CD14-positive monocyte (primary cell): Measurements from ENCODE around the gene ADAMTS15. TPM values are rescaled to one million over a fixed set of nuclear protein-coding genes. Genes with fewer than 3 reads are reported as not detected.

ENCODE experiments used
- DNase-seq, 3 donors: peaks; one replicate each; pipeline ENCODE4 v3.0.0-alpha.2; 2011 to 2022
- H2AFZ ChIP-seq: 2 replicates; pipeline ENCODE4 v1.6.0; 2012; ENCODE audit warnings: mild to moderate bottlenecking, low read depth, low read length, inconsistent platforms; ENCODE audit not compliant: insufficient read depth, poor library complexity, severe bottlenecking
- H3K27ac ChIP-seq, 2 donors: 1 replicate in 1 of 2; 2 replicates in 1 of 2; pipeline ENCODE4 v1.5.1; 2012 to 2013; ENCODE audit warnings: low read length in 2 of 2, control low read depth in 1 of 2, inconsistent platforms in 1 of 2, low read depth in 1 of 2, mild to moderate bottlenecking in 1 of 2
- H3K27me3 ChIP-seq, 2 donors: one replicate each; pipeline versions ENCODE4 v1.6.0 to v1.6.1; 2011 to 2013; ENCODE audit warnings: low read length in 2 of 2; ENCODE audit not compliant: control insufficient read depth in 2 of 2, insufficient read depth in 2 of 2
- H3K36me3 ChIP-seq, 2 donors: replicated peaks in 1 of 2; 1 replicate in 1 of 2; 2 replicates in 1 of 2; pipeline versions ENCODE4 v1.5.1 to v1.6.1; 2012 to 2013; ENCODE audit warnings: low read length in 2 of 2, control low read depth in 1 of 2, inconsistent platforms in 1 of 2, mild to moderate bottlenecking in 1 of 2; ENCODE audit not compliant: insufficient read depth in 2 of 2, control insufficient read depth in 1 of 2
- H3K4me1 ChIP-seq, 2 donors: 1 replicate in 1 of 2; 2 replicates in 1 of 2; pipeline versions ENCODE4 v1.5.1 to v1.6.1; 2012 to 2013; ENCODE audit warnings: low read length in 2 of 2, control low read depth in 1 of 2, inconsistent platforms in 1 of 2, mild to moderate bottlenecking in 1 of 2, moderate library complexity in 1 of 2; ENCODE audit not compliant: insufficient read depth in 2 of 2, control insufficient read depth in 1 of 2
- H3K4me2 ChIP-seq: replicated peaks from 2 replicates; pipeline ENCODE3; 2012; ENCODE audit warnings: low read length, moderate library complexity, mild to moderate bottlenecking; ENCODE audit not compliant: poor library complexity, severe bottlenecking; ENCODE audit errors: extremely low read depth
- H3K4me3 ChIP-seq, 3 experiments: fragments of 200-600 bp in 1 of 3; sonication (generic) in 1 of 3; replicated peaks in 1 of 3; 1 replicate in 2 of 3; 2 replicates in 1 of 3; pipeline ENCODE4 v1.5.1; 2011 to 2013; ENCODE audit warnings: low read length in 3 of 3, mild to moderate bottlenecking in 3 of 3, control low read depth in 2 of 3, low read depth in 2 of 3, inconsistent platforms in 1 of 3, moderate library complexity in 1 of 3
- H3K79me2 ChIP-seq: 2 replicates; pipeline ENCODE4 v1.6.0; 2012; ENCODE audit warnings: mild to moderate bottlenecking, control low read depth, inconsistent platforms, low read length, moderate library complexity; ENCODE audit not compliant: insufficient read depth
- H3K9ac ChIP-seq: 2 replicates; pipeline ENCODE4 v1.6.0; 2017; ENCODE audit warnings: low read length, mild to moderate bottlenecking; ENCODE audit not compliant: insufficient read depth, poor library complexity, severe bottlenecking
- H3K9me3 ChIP-seq, 2 donors: replicated peaks in 1 of 2; 1 replicate in 1 of 2; 2 replicates in 1 of 2; pipeline versions ENCODE4 v1.5.1 to v1.6.1; 2012 to 2013; ENCODE audit warnings: low read length in 2 of 2, control low read depth in 1 of 2; ENCODE audit not compliant: control insufficient read depth in 1 of 2, insufficient read depth in 1 of 2
- H4K20me1 ChIP-seq: 2 replicates; pipeline ENCODE4 v1.6.0; 2012; ENCODE audit warnings: mild to moderate bottlenecking, low read length, control low read depth, moderate library complexity; ENCODE audit not compliant: insufficient read depth
- H3K27ac Mint-ChIP-seq, 7 donors: one replicate each; pipeline ENCODE4 v1.8.0; 2020; ENCODE audit warnings: mild to moderate bottlenecking in 7 of 7, mixed read lengths in 7 of 7, moderate library complexity in 6 of 7, inconsistent platforms in 2 of 7
- H3K27me3 Mint-ChIP-seq, 3 donors: one replicate each; pipeline ENCODE4 v1.8.0; 2021 to 2022; ENCODE audit warnings: low read depth in 3 of 3, mild to moderate bottlenecking in 3 of 3, mixed read lengths in 3 of 3, moderate library complexity in 3 of 3, inconsistent platforms in 1 of 3
- H3K36me3 Mint-ChIP-seq, 2 donors: one replicate each; pipeline ENCODE4 v1.8.0; 2020; ENCODE audit warnings: mixed read lengths in 2 of 2, inconsistent platforms in 1 of 2, mild to moderate bottlenecking in 1 of 2
- H3K4me1 Mint-ChIP-seq: one replicate; pipeline ENCODE4 v1.8.0; 2020; ENCODE audit warnings: mild to moderate bottlenecking, mixed read lengths
- H3K4me3 Mint-ChIP-seq, 2 donors: one replicate each; pipeline ENCODE4 v1.8.0; 2020; ENCODE audit warnings: mild to moderate bottlenecking in 2 of 2, mixed read lengths in 2 of 2, moderate library complexity in 1 of 2
- H3K9me3 Mint-ChIP-seq, 7 donors: one replicate each; pipeline ENCODE4 v1.8.0; 2020 to 2022; ENCODE audit warnings: mixed read lengths in 7 of 7, mild to moderate bottlenecking in 6 of 7, moderate library complexity in 6 of 7, inconsistent platforms in 2 of 7
- CTCF ChIP-seq: fragments of 200-600 bp; IDR thresholded peaks from one replicate; pipeline ENCODE4 v1.8.0; 2022; ENCODE audit warnings: antibody characterized with exemption, mild to moderate bottlenecking
- WGBS: methylation state at CpG from one replicate; pipeline ENCODE4 v1.1.5; 2013; ENCODE audit warnings: missing lambda C conversion rate; ENCODE audit not compliant: insufficient coverage; 5-methylcytosine and 5-hydroxymethylcytosine counted together
- intact Hi-C, 2 donors: fragments of 100-400 bp; cut with micrococcal nuclease; formaldehyde crosslinking; loops; one replicate each; pipeline versions ENCODE4 v1.15.0 to v1.15.1; 2023
- polyA plus RNA-seq, 3 donors: library from polyadenylated mRNA; depleted of rRNA in 1 of 3; unstranded in 2 of 3; stranded (reverse) in 1 of 3; fragments of 300-500 nt in 2 of 3; fragments of >200 nt in 1 of 3; fragmentation: Illumina TruSeq in 2 of 3; gene quantifications; 1 replicate in 2 of 3; 2 replicates in 1 of 3; pipeline ENCODE4 v1.2.3, GENCODE V29; 2012 to 2021

Gene ADAMTS15
- polyA plus RNA-seq, 3 donors = not detected

- intact Hi-C loops = no loop called here
- no peaks in the 10 kb centered on the region for H3K36me3 ChIP-seq
- H3K9me3 Mint-ChIP-seq = no peaks in the 10 kb centered on the region
- no peaks in the 10 kb centered on the region for H3K79me2 ChIP-seq
- H2AFZ ChIP-seq = no peak overlapping the region
- H3K4me1 ChIP-seq = no peaks in the 10 kb centered on the region
- H3K4me2 ChIP-seq = no peak overlapping the region
- peaks cover 0 to 1% (median 0%) of the 10 kb centered on the region in 3 donors for H3K27me3 Mint-ChIP-seq
- no peak for TF ChIP-seq CTCF
- H3K9me3 ChIP-seq = no peaks in the 10 kb centered on the region
- no peak overlapping the region for H3K27ac Mint-ChIP-seq
- no peaks in the 10 kb centered on the region for H3K4me1 Mint-ChIP-seq
- WGBS = 79% methylated on average over 6 of the region's 6 CpGs
- no peak overlapping the region for H3K27ac ChIP-seq
- no peaks in the 10 kb centered on the region for H4K20me1 ChIP-seq
- no peak for DNase-seq
- H3K4me3 Mint-ChIP-seq = no peak overlapping the region
- no peaks in the 10 kb centered on the region for H3K27me3 ChIP-seq
- H3K4me3 ChIP-seq = no peak overlapping the region
- no peaks in the 10 kb centered on the region for H3K36me3 Mint-ChIP-seq
- H3K9ac ChIP-seq = no peak overlapping the region
These were observed 29.2 kb downstream of the ADAMTS15 start for GRCh38 chr11:130477586-130478203.

- Histone ChIP-seq H3K79me2 (no peaks in the 10 kb centered on the region), H3K27me3 (no peaks in the 10 kb centered on the region), H3K4me2 (no peak overlapping the region), H3K9me3 (no peaks in the 10 kb centered on the region), H4K20me1 (no peaks in the 10 kb centered on the region), H3K9ac (no peak overlapping the region), H3K36me3 (no peaks in the 10 kb centered on the region), H2AFZ (no peak overlapping the region), H3K4me1 (no peaks in the 10 kb centered on the region), H3K27ac (no peak overlapping the region), H3K4me3 (no peak overlapping the region)
- Mint-ChIP-seq H3K27ac (no peak overlapping the region), H3K36me3 (no peaks in the 10 kb centered on the region), H3K4me1 (no peaks in the 10 kb centered on the region), H3K9me3 (peaks cover 0 to under 1% (median 0%) of the 10 kb centered on the region in 7 donors), H3K27me3 (peaks cover 0 to 1% (median 0%) of the 10 kb centered on the region in 3 donors), H3K4me3 (no peak overlapping the region)
- intact Hi-C loops = no loop called here
- WGBS = 85% methylated on average over 6 of the region's 10 CpGs
- no peak for TF ChIP-seq CTCF
- no peak for DNase-seq
These were observed 29.8 kb downstream of the ADAMTS15 start for GRCh38 chr11:130478204-130478701.
